HL-60/S4 (cell line): ENCODE measurements around the gene FGA.

Source experiments
- in situ Hi-C: fragments of 300-500 bp; cut with MboI; formaldehyde crosslinking; loops from 2 replicates; pipeline ENCODE4 v1.14.3; 2022; ENCODE audit warnings: low sequenced_read_pairs

The FGA gene

DNA sequence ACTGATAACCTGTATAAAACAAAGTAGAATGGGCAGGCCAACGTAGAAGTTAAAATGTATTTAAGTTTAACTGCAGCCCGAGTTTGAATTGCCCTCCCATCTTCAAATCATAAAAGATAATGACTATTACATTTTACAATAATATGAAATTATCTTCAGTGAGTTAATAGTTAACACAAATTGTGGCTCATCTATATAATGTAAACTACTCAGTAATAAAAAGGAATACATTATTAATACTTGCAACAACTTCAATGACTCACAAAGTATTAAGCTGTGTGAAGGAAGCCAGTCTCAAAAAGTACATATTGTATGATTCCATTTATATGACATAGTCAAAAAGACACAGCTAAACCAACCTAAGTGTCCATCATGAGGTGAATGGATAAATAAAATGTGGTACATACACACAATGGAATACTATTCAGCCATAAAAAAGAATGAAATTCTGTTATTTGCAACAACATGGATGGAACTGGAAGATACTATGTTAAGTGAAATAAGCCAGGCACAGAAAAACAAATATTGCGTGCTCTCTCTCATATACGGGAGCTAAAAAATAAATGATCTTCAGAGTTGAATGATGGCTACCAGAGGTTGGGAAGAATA lies 48.2 kb downstream of the FGA start:
- in situ Hi-C loops = no loop called here
